Measurements from ENCODE around the gene ZMYND12.
"Not testable (repeated sequence)": the region's sequence is repeated elsewhere in the genome, so short reads cannot be mapped to it uniquely, and the experiment has no call there.

- TF ChIP-seq CTCF (conservative IDR thresholded peaks at IDR 0.05; ENCODE audit: low read depth, low read length); EZH2 (IDR thresholded peaks at IDR 0.05; ENCODE audit: borderline replicate concordance, low read depth, low read length, poor library complexity, severe bottlenecking): not testable (repeated sequence)
These were observed 21.5 kb upstream of the ZMYND12 start for GRCh38 chr1:42477354-42477753.

Measured in A673 (cell line).